Midbrain (tissue), 1 donor: Measurements from ENCODE around the gene CNTRL.
A peak's percentile ranks its signal among the peaks of the same experiment; 100 is the strongest.

Source experiments
- DNase-seq: peaks from one replicate; lab custom pipeline; 2025; lab: John Stamatoyannopoulos, UW

Gene CNTRL

GRCh38 chr9:121201738-121202533 lies 127.2 kb downstream of the CNTRL start, which contains the start of gene RAB14:
Gene RAB14 (minus strand): TSS chr9:121201869. CDS start chr9:121193412, 8,457 bp downstream.
- DNase-seq, result peak; percentile 99

GRCh38 chr9:121204121-121204520 lies 129.4 kb downstream of the CNTRL start:
- DNase-seq, result no peak

DNA sequence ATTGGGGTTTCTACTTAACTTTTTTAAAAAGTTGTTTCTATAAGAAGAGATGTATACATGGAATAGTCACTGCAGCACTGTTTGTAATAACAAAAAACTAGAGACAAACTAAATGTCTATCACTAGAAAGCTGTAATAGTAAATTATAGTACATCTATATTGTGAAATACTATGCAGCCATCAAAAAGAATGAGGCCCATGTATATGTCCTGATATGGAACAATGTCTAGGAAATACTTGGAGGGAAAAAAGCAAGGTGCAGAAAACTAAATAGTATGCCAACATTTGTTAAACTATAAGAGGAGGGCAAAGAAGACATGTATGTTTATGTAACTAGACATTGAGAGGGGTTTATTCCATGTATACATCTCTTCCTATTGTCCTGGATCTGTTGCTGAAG lies 129.9 kb downstream of the CNTRL start:
- DNase-seq, result no peak

DNA sequence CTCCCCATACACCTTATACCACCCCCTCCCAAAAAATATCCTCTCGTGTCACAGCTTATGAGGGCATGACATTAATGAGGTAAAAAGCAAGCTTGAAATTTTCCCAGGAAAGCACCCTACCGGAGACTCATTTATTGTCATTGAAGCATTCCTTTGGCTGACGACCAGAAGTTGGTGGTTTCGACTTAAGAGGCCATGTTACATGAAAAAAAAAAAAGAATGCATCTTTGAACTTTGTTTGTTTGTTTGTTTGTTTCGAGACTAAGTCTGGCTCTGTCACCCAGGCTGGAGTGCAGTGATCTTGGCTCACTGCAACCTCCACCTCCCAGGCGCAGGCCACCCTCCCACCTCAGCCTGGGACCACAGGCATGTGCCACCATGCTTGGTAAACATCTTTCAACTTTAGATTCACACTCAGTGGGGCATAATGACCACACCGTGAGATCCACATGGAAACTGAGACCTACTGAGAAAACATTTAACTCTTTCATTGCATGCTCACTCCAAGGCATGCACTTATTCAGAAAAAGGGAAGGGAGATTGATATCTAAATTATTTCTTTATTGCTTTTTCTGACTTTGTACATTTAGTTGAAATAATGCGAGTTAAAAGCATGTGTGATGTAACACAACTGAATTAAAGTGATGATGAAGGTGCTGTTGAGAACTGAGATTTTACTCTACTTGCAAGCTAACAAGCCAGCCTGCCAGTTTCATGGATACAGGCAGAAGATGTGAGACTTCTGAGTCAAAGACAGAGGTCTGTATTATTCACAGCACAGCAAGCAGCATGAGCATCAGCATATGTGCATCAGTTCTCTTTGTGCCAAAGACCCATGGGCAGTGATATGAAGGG lies 132.0 kb downstream of the CNTRL start:
- DNase-seq, result no peak

DNA sequence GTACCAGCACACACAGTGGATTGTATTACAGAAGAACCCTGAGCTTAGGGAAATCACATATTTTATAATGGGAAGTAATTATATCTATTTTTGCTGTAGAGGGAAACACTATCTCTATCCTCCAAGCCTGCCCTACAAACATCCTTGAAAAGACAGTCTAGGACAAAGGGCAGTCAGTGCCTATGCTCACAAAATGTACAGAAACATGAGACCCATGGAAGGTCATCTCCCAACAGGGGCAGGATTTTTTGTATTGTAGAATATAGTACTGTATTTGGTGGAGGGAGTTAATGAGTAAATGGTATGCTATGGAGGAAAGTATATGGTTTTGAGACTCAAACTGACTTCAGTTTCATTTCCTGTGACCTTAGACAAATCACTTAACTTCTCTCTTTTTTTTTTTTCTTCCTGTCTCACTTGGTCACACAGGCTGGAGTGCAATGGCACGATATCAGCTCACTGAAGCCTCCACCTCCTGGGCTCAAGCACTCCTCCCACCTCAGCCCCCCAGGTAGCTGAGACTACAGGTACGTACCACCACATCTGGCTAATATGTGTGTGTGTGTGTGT lies 132.7 kb downstream of the CNTRL start:
- DNase-seq, result no peak

DNA sequence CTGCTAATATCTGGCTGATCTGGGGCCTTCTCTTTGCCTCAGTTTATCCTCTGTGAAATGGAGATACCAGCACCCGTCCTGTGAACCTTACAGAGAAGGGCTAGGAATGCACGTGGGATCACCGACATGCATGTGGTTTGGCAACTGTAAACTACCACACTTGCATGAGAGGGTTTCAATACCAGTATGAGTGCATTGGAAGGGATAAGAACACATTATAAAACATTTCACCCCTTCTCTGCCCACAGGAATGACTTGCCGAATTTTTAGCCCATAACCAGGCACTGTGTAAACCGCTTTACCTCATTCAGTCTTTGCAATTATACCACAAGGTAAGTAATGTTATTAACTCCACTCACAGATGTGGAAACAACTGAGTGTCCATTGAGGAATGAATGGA lies 135.8 kb downstream of the CNTRL start:
- no peak for DNase-seq

DNA sequence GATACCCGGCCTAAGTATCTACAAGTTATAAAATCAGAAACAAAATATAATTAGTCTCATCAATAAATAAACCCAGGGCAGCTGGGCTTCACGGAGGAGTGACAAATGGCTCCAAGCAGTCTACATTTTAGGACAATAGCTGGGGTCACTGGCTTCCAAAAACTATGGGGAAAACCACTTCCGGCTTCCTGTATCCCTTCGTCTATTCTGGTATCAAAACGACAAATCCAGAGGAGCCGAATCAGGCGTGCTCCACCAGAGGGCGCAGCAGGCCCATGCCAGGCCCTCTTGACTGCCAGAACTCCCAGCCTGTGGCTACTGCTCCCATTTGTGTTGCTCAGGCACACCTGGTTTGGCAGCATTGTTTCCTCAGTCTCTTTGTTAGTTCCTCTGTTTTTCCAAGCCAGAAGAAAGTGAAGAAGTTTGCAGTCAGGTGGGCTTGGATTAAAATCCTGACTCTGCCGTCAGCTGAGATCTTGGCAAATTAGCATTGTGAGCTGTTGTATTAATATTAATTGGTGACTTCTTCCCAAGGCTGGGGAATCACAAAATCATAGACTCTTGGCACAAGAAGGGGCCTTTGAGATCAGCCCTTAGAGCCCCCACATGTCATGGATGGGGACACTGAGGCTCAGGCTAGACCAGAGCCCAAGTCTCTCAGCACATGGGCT lies 138.5 kb downstream of the CNTRL start:
- peak; percentile 93 for DNase-seq

- no peak for DNase-seq
These were observed 139.2 kb downstream of the CNTRL start for GRCh38 chr9:121214005-121214404.

DNA sequence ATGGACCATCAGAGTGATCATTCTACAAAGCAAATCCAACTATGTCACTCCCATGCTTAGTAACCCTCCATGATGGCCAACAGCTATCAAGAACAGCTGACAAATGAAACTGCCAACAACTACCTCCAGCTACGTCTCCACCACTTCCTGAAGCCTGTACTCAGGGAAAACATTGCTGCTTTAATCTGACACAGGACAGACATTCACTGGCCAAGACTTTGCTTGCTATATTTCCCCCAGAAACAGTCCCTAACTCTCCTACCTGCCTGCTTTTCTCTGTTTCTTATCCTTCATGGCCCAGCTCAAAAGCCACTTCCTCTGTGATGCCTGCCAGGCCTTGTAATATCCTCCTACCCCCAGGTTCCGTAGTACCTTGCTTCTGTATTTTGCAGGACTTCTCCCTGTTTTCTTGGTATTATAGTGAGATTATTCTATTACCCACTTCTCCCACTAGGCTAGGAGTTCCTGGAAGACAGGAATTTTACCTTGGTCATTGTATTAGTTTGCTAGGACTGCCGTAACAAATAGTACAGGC lies 141.6 kb downstream of the CNTRL start:
- no peak for DNase-seq

- DNase-seq, result no peak
These were observed 143.0 kb downstream of the CNTRL start for GRCh38 chr9:121217609-121218292.

GRCh38 chr9:121218357-121219027 lies 143.7 kb downstream of the CNTRL start:
- DNase-seq, result no peak

GRCh38 chr9:121219530-121219929 lies 144.8 kb downstream of the CNTRL start:
- no peak for DNase-seq

GRCh38 chr9:121220996-121221663 lies 146.4 kb downstream of the CNTRL start:
- no peak for DNase-seq

GRCh38 chr9:121221664-121222055 lies 146.9 kb downstream of the CNTRL start:
- no peak for DNase-seq

DNA sequence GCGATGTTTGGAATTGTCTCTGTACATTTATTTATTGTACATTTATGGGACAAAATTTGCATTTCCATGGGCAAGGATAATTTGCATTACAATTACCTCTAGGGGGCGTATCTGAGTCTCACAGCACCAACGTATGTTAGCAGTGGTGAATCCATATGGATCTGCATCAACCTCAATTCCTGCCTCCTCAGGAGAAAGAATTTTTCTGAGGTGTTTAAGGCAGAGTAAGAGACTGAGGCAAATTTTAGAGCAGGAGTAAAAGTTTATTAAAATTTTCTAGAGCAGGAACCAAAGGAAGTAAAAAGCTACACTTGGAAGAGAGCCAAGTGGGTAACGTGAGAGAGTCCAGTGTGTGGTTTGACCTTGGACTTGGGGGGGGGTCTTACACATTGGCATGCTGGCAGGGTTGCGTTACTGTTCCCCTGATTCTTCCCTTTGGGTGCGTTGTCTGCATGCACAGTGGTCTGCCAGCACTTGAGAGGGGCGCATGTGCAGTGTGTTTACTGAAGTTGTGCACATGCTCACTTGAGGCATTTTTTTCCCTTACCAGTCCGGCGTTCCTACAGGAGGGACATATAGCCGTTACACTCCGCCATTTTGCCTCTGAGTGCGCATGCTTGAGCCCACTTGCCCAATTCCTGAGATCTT lies 147.9 kb downstream of the CNTRL start:
- peak; percentile 53 for DNase-seq

DNA sequence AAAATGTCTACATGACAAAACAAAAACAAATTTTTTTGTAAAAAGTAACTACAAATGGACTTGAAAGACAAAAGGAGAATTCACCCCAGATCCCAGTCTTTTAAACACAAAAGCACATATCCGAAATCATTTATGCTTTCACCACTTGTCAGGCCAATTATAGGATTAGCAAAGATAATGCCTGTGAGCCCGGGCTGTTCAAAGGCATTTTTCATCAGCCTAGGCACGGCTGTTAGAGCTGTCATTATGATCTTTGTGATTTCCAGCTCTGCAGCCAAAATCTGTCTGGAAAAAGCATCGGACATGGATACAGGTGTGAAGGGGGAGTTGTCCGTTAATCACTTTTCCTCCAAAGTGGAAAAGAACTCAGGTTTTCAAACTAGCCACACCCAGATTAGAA lies 150.5 kb downstream of the CNTRL start:
- DNase-seq, result no peak

- DNase-seq, result no peak
These were observed 151.4 kb downstream of the CNTRL start for GRCh38 chr9:121226175-121226574.
